Stimulated activated CD4-positive, alpha-beta T cell treated with anti-CD3 and anti-CD28 coated beads, TNF-alpha, amount 100 ng/mL, for 24 hours (primary cell): ENCODE data around the gene PHC2.

Source experiments
- DNase-seq, 3 experiments: peaks; one replicate each; pipeline ENCODE4 v3.0.0-alpha.2; 2020; ENCODE audit warnings: low read depth in 3 of 3

PHC2 gene

DNA sequence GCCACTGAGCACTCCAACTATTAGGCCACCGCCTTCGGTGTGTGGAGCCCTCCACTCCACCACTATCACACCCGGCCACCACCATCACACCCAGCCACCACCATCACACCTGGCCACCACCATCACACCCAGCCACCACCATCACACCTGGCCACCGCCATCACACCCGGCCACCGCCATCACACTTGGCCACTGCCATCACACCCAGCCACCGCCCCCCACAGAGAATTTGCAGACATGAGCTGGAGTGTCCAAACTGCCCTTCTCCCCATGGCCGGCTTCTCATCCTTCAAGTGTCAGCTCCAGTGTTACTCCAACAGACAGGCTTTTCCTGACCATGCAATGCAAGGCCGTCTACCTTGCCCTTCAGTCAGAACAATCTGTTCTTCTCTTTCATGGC, 59.6 kb downstream of the PHC2 start:
- DNase-seq, result no peak

DNA sequence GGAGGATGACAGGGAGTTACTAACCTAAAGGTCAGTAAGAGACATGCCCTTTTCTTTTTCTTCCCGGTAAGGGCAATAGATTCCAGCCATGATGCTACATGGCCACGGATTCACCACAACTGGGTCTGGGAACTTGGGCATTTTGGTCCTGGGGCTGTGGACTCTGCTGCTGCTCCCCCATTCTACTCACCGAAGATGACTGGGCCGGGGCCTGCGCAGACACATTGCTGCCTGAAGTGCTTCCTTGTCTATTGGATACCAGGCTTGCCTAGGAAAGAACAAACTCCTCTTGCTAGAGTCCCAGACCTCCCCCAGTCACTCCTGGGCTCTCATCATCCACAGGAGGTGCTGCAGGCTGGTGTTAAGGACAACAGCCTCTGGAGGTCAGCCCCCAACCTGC, 60.1 kb downstream of the PHC2 start:
- DNase-seq, result no peak

DNA sequence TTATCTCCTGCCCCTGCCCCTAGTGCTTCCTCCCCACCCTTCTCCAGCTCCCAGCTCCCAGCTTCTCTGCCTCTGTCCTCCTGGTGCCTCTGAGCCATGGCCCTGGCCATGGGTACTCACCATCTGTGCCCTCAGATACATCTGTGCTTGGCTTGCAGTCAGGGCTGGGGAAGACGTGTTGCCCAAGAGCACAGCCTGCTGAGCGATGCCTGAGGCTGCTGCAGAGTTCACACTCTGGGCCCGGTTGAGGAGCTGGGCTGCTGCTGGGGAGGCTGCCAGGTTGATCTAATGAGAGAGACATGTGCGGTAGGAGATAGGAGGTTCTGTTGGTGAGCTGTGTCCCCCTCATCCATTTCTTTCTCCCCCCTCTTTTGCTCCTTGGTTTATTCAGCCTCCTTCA, 60.6 kb downstream of the PHC2 start:
- DNase-seq, result no peak

DNA sequence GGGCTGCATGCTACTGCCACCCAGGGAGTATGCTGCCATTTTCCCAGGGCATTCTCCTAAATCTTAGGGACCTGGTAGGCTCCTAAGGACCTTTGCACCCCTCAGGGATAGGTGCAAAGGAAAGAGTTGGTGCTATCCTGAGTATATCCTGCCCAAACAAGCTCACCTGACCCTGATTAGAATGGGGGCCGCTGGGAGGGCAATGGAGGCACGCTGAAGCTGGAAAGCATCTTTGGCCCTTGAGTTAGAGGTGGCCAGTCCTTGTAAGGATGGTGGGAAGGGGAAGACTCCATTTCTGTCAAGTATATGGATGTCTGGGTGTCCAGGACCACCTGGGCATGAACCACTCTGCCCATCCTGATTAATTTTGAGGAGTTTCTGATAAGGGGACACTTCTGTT, 61.1 kb downstream of the PHC2 start:
- DNase-seq, result no peak

DNA sequence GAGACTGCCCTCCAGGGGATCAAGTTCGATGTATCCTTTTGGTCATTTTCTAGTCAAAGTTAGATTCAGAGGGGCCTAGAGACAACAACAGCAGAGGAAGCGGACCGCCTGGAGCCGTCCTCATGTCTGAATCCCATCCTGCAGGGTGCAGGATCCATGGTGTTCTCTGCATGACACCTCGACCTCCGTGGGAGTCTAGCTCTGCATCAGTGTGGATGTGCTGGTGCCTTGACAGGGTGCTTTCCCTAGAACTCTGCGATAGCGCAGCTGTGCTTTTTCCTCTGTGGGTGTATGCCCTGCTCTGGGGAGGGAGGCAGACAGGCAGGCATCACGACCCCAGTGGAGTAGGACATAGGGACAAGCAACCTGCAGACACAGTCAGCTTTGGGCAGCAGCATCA, 61.8 kb downstream of the PHC2 start:
- no peak for DNase-seq

DNA sequence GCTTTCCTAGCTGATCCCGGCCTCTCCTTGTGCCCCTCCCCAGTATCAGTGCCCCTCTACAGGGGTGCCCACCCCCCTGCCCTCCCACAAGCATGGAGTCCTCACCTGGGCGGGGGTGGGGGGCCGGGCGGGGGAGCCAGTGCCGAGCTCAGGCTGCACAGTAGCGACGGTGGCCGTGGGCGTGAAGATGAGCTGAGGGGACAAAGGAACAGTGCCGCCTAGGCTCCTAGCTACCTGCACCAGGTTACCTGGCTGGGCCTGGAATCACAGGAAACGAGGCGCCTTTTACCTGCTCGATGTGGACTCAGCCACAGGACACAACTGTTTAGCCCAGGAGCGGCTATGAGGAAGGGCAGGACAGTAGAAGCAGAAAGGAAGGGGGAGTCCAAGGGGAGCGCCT, 62.5 kb downstream of the PHC2 start:
- DNase-seq, result no peak

DNA sequence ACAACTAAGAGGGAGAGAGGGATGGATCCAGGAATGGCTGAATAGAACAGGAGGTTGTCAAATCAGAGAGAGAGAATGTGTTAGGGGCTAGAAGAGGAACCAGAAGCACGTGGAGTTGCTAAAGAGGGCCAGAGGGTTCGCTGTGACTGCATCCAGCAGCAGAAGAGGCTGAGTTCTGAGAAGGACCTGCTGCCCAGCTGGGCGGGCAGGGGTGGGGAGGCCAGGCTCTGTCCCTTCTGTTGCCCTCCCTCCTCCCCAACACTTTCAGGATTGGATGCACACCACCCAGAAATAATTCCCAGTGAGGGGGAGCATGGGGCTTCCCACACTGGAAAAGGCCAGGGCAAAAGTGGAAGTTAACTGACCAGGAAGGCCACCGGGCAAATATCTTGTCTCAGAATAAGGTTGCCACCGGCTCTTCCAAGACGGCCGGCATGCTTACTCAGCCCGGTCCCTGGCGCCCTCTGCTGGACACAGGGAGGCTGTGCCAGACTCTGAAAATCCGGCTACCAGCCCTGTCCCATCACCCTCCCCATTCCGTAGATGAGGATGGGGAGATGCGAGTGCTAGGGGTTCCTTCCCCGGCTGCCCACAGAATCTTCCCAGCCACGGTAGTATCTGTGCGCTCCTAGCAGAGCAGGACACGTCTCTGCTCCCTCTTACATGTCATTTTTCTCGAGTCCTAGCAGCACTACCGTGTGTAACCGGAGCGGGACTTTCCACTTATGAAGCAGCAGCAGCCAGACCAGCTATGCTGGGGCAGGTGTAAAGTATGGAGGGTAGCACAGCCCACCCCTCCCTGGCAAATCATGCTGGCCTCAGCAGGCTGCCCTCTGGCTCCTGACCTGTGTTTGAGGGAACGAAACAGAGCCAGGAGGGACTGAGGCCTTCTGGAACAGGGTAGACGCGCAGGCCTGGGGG, 63.1 kb downstream of the PHC2 start:
- peak; percentile 79 to 84 (median 82) for DNase-seq

DNA sequence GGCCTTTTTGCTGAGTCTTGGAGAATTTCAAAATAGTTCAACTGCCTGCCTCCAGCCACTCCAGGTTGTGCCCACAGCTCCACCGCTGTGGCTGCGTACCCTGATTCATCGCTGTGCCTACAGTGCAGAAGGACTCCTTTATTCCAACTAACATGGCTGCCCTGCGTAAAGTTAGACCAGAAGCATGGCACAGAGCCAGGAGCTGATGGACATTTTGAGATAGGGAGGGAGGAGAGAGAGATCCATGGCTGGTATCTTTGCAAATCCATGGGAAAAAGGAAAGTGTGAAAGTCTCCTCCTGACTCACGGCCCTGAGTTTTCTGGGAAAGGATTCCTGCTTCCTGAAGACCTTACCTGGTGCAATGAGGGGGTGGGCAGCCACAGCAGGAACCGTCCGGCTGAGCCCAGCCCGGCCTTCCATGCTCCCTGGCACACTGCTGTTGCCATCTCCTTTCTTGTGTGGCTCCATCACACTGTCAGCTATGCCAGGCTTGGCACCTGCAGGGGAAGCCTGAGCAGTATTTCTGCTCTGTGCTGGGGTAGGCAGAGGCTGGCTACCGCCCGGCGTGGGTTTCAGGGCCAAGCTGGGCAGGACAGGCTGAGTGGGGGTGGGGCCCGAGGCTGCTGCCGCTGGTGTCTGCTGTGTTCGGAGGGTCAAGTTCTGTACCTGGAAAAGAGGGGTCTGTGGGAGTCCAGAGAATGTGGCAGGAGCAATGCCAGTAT, 64.0 kb downstream of the PHC2 start:
- no peak for DNase-seq

DNA sequence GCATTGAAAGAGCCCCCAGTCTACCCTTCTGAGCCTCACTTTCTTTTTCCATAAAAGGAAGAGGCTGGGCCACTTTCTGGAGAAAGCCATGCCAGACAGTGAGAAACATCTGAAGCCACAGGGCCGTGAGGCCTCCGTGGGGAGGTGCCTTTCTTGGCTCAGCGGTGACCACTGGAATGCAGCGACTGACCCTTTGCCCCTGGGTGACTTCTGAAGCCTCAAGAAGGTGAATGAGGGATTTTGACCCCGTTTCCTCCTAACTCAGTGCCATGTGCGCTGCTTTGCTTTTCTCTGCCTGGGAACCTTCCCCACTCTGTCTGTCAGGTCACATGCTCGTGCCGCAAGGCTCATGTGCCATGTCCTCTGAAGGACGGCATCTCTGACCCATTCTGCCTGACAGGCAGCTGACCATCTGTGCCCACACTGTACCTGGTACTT, 65.3 kb downstream of the PHC2 start:
- DNase-seq, result no peak

DNA sequence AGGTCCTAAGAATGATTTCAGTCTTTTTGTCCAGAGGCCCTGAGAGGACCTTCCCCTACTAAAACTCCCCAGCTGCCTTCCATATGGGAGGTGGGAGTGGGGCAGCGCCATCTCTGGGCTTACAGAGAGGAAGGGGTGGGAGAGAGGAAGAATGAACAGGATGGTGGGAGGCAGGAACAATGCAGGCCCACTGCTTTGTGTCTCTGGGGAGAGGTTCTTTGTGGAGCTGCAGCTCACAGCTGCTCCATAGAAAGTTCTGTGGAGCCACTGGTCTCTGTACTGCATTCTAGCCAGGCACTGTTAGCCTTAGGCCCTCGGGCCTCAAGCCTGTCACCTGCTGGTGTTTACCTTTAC, 66.4 kb downstream of the PHC2 start:
- no peak for DNase-seq

DNA sequence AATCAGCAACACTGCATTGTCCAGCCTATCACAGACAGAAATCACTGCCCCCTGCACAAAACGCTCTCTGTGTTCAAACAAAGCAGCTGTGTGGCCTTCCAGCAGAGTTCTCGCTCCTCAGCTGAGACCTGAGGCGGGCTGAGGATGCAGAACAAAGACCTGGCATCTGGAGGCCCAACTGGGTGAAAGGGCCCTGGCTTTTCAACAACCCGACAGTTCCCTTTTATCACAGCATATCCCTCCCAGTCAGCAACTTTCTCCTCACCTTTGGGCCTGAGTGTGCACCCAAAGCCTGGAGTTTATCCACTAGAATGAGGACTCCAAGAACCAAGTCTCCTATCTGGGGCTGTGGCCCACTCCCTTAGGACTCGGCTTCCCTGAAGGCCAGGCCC, 67.4 kb downstream of the PHC2 start:
- DNase-seq, result no peak

DNA sequence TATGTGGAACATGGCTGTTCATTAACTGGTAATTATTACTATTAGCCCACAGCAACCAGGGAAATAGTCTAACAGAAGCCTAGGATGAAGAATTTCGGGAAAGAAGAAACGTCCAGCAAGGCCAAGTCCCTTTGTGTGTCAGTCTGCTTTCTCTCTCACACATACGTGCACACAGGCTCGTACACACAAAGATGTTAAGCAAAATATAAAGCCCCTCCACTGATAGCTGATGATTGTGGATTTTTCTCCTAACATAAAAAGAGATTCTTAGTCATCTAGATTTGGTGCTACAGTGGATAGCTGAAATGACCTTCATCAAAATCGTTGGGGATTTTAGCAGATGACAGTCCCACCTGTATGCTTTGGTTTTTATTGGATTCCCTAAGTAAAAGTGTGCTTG, 67.9 kb downstream of the PHC2 start:
- DNase-seq, result no peak

DNA sequence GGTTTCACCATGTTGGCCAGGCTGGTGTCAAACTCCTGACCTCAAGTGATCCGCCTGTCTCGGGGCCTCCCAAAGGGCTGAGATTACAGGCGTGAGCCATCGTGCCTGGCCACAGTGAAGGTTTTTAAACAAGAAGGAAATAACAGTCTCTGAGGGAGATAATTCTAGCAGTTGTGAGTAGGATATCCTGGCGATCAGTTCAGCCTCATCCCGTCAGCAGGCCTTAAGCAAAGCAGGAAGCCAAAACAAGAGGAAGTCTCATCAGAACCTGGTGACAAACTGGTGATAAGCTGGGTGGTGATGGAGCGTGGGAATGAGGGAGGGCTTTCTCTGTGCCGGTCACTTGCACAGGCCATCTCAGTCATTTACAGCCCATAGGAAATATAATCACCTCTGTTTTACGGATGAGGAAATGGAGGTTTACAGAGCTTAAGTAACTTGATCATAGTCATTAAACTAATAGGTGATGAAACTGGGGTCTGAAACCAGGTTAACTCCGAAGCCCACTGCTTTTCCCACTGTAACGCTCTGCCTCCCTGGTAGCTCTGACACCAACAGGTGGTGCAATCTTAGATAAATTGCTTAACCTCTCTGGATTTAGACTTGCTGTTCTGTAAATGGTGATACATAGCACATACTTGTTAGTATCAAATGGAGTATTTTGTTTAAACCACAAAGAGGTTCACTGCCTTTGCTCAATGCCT, 69.2 kb downstream of the PHC2 start:
- DNase-seq, result no peak

DNA sequence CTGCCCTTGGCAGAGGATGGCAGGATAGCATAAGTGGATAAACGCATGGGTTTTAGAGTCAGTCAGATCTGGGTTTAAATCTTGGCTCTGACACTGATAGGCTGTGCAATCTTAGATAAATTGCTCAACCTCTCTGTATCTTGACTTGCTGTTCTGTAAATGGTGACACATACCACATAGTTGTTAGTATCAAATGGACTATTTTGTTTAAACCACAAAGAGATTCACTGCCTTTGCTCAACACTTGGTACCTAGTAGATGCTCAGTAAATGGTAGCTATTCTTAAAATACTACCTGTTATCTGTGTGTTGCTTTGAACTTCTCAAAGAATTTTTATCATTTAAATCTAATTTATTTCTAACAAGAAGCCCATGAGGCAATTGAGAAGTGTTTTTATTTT, 70.5 kb downstream of the PHC2 start:
- DNase-seq, result no peak

DNA sequence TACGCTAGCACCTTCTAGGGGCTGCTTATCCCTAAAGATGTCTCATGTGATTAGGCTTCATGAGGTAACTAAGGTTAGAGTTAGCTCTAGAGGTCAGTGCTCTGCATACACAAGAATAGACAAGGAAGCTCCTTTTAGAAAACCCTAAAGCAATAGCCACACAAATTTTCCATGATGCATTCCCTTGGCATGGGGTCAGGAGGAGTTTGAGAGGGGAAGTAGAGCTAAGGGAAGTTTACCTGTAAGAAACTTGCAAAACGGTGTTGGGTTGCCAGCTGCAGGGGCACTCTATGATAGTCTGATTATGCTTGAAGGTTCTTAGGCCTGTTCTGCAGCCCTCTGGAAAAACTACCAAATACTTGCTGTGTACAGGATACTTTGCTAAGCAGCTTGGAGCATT, 71.0 kb downstream of the PHC2 start:
- no peak for DNase-seq

DNA sequence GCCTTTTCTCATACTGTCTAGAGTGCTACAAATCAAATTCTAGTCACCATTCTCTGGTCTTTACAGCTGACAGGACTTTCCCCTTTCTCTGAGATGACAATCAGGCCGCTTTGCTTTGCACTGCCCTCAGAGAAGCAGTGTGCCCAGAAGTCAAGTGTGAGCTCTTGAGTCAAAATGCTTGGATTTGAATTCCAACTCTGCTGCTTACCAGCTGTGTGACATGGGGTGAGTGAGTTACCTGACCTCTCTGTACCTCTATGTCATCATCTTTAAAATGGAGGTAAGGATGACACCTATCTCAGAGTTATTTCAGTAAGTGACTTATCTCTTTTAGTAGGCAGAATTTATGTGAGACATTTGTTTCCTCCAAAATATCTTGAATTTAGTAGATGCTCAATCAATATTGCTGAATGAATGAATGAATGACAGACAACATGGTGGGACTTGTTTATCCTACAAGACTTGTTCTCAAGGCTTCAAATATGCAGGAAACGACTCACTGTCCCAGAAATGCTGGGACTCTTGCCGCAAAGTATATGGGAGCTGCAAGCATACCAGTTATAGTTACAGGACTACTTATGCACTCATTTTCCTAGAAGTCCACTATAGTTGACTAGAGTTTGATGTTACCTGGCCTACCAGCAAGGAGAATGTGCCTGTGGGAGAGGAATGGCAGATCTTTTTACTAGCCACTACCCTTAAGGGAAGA, 71.9 kb downstream of the PHC2 start:
- DNase-seq, result no peak

DNA sequence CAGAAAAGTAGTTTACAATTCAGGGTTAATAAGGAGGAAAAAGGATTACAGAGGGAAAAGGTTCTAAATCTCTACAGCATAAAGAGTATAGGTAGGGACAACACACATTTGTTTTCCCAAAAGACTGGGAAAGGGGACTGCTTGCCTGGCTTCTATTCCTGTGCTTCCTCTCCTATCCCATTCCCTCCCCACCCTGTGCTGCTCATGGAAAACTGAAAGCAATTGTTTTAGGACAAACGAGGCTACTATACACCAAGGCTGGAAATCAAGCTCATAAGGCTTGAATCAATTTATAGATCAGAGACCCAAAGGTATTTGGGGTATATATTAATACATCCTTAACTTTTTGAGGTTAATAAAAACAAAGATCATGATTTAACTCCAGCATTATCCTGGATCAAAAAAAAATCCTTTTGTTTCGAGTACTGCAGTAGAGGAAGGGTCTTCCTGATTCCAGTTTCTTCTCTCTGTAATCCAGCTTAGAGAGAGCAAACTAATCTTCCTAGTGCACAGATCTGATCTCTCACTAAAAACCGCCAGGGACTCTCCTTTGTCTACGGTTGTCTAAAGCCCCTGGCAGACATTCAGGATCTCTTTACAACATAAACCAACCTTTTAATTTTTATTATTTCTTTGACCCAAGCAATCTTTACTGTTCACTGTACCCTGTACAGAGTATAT, 72.6 kb downstream of the PHC2 start:
- DNase-seq, result no peak

DNA sequence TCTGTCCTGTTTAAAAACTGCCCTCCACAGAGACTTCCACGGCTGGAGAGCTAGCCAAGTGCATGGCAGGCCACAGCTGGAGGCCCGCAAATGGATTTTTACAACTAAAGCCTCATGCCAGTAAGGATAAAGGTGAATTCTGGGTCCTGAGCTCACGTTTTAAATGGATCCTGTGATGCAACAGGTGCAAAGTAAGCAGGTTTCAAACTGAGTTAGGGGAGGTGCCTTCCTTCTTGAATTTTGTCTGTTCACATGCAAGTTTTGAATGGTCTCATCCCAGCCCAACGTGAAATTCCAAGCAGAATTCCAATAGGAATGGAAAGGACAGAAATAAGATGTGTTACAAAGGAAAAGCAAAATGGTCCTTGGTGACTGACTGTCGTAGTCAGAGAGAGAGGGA, 73.8 kb downstream of the PHC2 start:
- no peak for DNase-seq

DNA sequence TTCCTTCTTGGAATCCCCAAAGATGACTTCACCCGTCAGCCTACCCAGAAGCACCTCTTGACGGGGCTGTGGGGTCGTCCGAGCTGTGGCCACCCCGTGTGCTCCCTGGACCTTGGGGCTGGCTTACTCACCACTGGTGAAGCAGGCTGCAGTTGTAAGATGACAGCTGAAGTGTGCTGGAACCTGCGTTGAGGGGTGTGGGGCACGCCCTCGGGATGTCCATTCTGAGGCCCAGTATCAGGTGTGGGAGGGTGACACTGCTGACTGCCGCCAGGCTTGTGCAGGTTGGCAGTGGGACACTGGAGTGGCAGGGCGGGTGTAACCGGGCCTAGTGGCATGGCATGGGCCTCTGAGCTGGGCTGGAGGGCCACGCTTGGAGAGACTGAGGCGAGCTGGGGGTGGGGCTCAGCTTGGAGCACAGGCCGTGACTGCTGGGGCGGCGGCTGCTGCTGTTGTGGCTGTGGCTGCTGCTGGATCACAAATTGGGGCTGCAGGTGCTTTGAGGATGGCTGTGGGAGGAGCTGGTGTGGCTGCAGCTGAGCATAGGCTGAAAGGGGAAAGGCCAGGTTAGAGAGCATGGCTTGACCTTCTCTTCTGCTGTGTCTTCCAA, 76.1 kb downstream of the PHC2 start:
- DNase-seq, result no peak

DNA sequence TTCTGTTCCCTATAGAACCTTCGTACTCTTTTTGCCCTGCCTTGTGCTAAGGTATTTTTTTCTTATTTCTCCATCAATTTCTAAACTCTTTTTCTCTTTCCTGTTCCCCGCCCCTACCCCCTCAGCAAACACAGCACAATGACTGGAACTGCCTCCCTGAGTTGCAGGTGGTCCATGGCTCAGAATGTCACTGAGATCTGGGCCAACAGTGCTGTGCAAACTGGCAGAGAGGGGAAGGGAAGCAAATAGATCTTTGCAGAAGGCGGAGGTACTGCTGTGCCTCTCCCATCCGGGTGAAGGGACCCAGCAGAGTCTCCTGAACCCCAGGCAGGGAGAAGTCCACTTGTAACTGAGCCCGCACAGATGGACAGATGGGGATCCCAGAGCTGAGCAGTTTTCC, 77.4 kb downstream of the PHC2 start:
- no peak for DNase-seq

DNA sequence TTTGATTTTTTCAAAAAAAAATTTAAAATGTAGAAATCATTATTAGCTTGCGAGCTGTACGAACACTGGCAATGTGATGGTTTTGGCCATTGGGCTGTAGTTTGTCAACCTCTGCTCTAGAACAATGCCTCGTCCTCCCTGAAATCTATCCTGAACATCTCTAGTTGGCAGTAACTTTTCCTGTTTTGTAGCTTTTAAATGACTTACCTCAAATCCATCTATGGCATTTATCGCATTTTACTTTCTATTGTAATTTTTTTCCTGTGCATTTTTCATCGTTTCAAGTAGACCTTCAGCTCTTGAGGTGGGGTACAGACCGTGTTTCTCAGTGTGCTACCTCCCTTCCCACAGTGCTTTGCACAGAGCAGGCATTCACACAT, 79.6 kb downstream of the PHC2 start:
- no peak for DNase-seq
